ENCODE data around the gene SCIN. TPM values are rescaled to one million over a fixed set of nuclear protein-coding genes. Genes with fewer than 3 reads are reported as not detected.
"Not testable (repeated sequence)": the region's sequence is repeated elsewhere in the genome, so short reads cannot be mapped to it uniquely, and the experiment has no call there.

Gene SCIN
- total RNA-seq, 4 donors from 2014 or later = 9.1 to 257 (median 208) TPM

DNA sequence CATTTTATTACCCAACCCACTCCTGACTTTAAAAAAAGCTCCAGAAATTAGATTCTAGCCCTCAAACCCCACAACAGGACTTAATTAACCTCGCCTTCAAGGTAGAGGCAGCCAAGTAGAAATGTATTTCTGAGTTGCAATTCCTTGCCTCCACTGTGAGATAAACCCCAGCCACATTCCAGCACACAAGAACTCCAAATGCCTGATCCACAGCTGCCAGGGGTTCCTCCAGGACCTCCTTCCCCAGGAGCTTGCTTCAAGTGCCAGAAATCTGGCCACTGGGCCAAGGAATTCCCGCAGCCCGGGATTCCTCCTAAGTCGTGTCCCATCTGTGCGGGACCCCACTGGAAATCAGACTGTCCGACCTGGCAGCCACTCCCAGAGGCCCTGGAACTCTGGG lies 91.1 kb downstream of the SCIN start:
- TF ChIP-seq, protein P1, sequence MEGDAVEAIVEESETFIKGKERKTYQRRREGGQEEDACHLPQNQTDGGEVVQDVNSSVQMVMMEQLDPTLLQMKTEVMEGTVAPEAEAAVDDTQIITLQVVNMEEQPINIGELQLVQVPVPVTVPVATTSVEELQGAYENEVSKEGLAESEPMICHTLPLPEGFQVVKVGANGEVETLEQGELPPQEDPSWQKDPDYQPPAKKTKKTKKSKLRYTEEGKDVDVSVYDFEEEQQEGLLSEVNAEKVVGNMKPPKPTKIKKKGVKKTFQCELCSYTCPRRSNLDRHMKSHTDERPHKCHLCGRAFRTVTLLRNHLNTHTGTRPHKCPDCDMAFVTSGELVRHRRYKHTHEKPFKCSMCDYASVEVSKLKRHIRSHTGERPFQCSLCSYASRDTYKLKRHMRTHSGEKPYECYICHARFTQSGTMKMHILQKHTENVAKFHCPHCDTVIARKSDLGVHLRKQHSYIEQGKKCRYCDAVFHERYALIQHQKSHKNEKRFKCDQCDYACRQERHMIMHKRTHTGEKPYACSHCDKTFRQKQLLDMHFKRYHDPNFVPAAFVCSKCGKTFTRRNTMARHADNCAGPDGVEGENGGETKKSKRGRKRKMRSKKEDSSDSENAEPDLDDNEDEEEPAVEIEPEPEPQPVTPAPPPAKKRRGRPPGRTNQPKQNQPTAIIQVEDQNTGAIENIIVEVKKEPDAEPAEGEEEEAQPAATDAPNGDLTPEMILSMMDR (IDR thresholded peaks at IDR 0.05) = no peak
- TF ChIP-seq POLR2A (IDR thresholded peaks at IDR 0.05) = no peak
- H3K36me3 ChIP-seq = no peaks in the 10 kb centered on the region
- H3K4me3 ChIP-seq = no peak overlapping the region
- no peaks in the 10 kb centered on the region for H3K27me3 ChIP-seq
- H3K9me3 ChIP-seq = no peaks in the 10 kb centered on the region
- no peak for DNase-seq
- H3K27ac ChIP-seq = no peak overlapping the region
- H3K4me1 ChIP-seq = no peaks in the 10 kb centered on the region

DNA sequence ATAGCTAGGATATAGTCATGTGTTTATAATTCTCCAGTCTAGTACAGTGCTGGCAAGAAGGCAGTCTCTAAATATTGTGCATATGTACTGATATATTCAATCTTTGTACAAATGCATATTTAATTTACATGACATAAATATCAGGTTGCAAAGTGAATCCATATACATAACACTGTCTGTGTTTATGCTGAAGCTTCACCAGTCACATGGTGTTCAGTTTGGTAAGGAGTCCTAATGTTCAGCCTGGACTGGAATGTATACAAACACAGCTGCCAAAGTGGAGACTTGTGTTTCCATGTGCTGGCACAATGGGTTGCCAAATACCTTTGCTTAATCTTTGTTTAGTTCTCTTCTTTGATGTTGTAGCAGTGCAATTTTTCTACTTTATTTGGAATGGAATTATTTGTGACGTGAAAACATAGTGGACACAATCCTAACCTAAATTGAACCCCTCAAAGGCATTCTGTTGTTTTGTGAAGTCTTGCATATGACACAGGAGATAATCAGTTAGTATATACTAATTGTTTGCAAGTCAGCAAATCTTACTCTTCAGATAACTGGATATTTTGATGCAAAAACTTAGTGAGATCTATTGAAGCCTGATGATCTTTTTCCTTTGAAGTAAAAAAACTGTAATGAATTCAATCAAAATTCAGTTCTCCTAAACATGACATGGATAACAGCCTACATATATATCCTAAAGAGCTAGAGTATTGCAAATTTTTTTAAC lies 99.6 kb downstream of the SCIN start:
- Histone ChIP-seq H3K27me3 (no peaks in the 10 kb centered on the region), H3K4me3 (no peak overlapping the region), H3K27ac (peak overlapping the region in 1 of 4 donors; percentile 51), H3K36me3 (no peaks in the 10 kb centered on the region), H3K4me1 (no peaks in the 10 kb centered on the region), H3K9me3 (no peaks in the 10 kb centered on the region)
- TF ChIP-seq POLR2A (IDR thresholded peaks at IDR 0.05) = no peak
- TF ChIP-seq, protein P1 (IDR thresholded peaks at IDR 0.05) = no peak
- DNase-seq = no peak

DNA sequence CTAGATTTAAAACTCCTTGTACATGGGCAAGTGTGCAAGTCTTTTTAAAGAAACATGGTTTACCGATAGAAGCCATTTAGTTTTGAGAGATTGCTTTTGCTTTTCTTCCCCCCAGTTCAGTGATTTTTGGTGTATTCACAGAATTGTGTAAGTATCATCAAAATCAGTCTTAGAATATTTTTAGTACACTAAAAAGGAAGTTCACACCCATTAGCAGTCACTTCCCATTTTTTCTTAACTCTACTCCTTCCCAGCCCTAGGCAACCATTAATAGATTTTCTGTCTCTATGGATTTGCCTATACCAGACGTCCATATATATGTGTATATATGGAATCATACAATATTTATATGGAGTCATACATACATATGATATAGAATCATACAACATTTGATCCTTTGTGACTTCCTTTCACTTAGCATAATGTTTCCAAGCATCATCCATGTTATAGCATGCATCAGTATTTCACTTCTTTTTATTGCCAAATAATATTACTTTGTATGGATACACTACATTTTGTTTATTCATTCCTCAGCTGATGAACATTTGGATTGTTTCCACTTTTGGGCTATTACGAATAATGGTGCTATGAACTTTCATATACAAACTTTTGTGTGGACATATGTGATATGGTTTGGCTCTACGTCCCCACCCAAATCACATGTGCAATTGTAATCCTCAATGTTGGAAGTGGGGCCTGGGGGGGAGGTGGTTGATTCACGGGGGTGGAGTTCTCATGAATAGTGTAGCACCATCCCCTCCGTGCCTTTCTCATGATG lies 100.4 kb downstream of the SCIN start:
- no peaks in the 10 kb centered on the region for H3K9me3 ChIP-seq
- H3K4me3 ChIP-seq = no peak overlapping the region
- DNase-seq = no peak
- no peak for TF ChIP-seq POLR2A (IDR thresholded peaks at IDR 0.05)
- TF ChIP-seq, protein P1 (IDR thresholded peaks at IDR 0.05) = no peak
- H3K4me1 ChIP-seq = no peaks in the 10 kb centered on the region
- no peaks in the 10 kb centered on the region for H3K36me3 ChIP-seq
- no peaks in the 10 kb centered on the region for H3K27me3 ChIP-seq
- H3K27ac ChIP-seq = peak overlapping the region in 1 of 4 donors; percentile 51

DNA sequence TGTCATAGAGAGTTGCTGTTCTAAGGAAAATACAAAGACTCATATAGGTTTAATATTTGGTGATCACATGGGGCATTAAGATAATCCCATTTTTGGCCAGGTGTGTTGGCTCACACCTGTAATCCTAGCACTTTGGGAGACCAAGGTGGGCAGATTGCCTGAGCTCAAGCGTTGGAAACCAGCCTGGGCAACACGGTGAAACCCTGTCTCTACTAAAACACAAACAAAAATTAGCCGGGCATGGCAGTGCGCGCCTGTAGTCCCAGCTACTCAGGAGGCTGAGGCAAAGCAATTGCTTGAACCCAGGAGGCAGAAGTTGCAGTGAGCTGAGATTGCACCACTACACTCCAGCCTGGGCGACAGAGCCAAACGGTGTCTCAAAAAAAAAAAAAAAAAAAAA lies 102.9 kb downstream of the SCIN start:
- not testable (repeated sequence) for H3K4me1 ChIP-seq, H3K9me3 ChIP-seq, DNase-seq, H3K4me3 ChIP-seq, H3K36me3 ChIP-seq, H3K27ac ChIP-seq, H3K27me3 ChIP-seq

DNA sequence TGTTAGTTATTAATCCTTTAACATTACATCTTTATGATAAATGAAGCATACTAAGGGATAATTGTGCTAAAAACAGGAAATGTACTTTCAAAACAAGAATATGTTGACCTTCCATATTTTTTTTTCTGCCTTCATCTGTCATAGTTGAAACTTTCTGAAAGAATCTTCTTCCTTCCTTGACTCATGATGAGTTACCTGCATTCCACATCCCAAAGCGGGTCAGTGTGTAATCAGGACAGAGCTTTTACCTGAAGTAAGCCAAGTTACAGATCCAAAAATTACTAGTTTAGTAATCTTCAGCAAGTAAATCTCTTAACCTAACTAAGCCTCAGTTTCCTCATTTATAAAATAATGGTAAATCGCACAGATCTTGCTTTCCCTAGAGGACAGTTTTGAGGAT lies 103.5 kb downstream of the SCIN start:
- TF ChIP-seq, protein P1 (IDR thresholded peaks at IDR 0.05) = no peak
- no peak for TF ChIP-seq POLR2A (IDR thresholded peaks at IDR 0.05)
- DNase-seq = no peak

DNA sequence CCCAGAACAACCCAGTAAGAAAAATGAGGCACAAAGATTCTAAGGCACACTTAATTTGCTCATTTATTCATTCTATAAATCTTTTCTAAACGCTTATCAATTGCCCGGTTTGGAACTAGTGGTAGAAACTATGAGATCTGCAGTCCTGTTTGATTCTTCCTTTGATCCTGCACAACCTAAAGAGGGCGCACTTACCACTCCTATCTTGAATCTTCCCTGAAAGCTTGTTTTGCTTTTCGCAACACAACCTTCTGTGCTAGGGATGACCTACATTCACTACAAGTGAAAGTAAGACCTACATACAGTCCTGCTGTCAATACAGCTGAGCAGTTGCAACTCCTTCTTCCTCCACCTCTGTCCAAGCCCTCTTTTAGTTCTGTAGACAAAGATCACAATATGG lies 104.3 kb downstream of the SCIN start:
- no peaks in the 10 kb centered on the region for H3K27me3 ChIP-seq
- no peaks in the 10 kb centered on the region for H3K4me1 ChIP-seq
- TF ChIP-seq POLR2A (IDR thresholded peaks at IDR 0.05) = no peak
- TF ChIP-seq, protein P1 (IDR thresholded peaks at IDR 0.05) = peak in 5 of 6 experiments; percentile 8 to 70 (median 45)
- H3K4me3 ChIP-seq = no peak overlapping the region
- no peaks in the 10 kb centered on the region for H3K9me3 ChIP-seq
- peak in 1 of 3 donors; percentile 54 for DNase-seq
- H3K36me3 ChIP-seq = no peaks in the 10 kb centered on the region
- H3K27ac ChIP-seq = no peak overlapping the region

More for the DNA sequence above, 103.5 kb downstream of the SCIN start:
- Histone ChIP-seq H3K9me3 (no peaks in the 10 kb centered on the region), H3K27me3 (no peaks in the 10 kb centered on the region), H3K4me1 (no peaks in the 10 kb centered on the region), H3K27ac (no peak overlapping the region), H3K4me3 (no peak overlapping the region), H3K36me3 (no peaks in the 10 kb centered on the region)

Data from Peyer's patch (tissue), 4 donors.